NT2/D1 (cell line): ENCODE measurements around the gene TBC1D24.
A peak's percentile ranks its signal among the peaks of the same experiment; 100 is the strongest.

Source experiments
- DNase-seq: peaks from one replicate; pipeline ENCODE4 v3.0.0-alpha.2; 2011; ENCODE audit warnings: low read depth, low spot score
- H3K27me3 ChIP-seq: 2 replicates; pipeline ENCODE4 v1.6.0; 2011; ENCODE audit warnings: mild to moderate bottlenecking; ENCODE audit not compliant: insufficient read length, insufficient read depth
- H3K36me3 ChIP-seq: 2 replicates; pipeline ENCODE4 v1.6.1; 2011; ENCODE audit warnings: mild to moderate bottlenecking, low read length, mixed read lengths; ENCODE audit not compliant: insufficient read depth, insufficient read length
- H3K4me1 ChIP-seq: 2 replicates; pipeline ENCODE4 v1.5.1; 2011; ENCODE audit not compliant: insufficient read depth, insufficient read length
- H3K4me3 ChIP-seq: 2 replicates; pipeline ENCODE4 v1.5.1; 2011; ENCODE audit warnings: low read depth; ENCODE audit not compliant: insufficient read length
- H3K9ac ChIP-seq: 2 replicates; pipeline ENCODE4 v1.6.0; 2011; ENCODE audit warnings: low read depth; ENCODE audit not compliant: insufficient read length
- H3K9me3 ChIP-seq: 2 replicates; pipeline ENCODE4 v1.5.1; 2011; ENCODE audit warnings: mild to moderate bottlenecking, low read length; ENCODE audit not compliant: insufficient read depth
- SUZ12 ChIP-seq: IDR thresholded peaks from 2 replicates; pipeline ENCODE4 v1.6.1; 2011; ENCODE audit not compliant: insufficient read length, insufficient read depth; ENCODE audit errors: extremely low read depth
- YY1 ChIP-seq: IDR thresholded peaks from 2 replicates; pipeline ENCODE4 v1.6.1; 2011; ENCODE audit not compliant: insufficient read length, insufficient read depth
- ZNF274 ChIP-seq: IDR thresholded peaks from 2 replicates; pipeline ENCODE4 v1.6.1; 2011; ENCODE audit warnings: mild to moderate bottlenecking, low read depth, low read length

The TBC1D24 gene

GRCh38 chr16:2451851-2452320 is 23.0 kb upstream of the TBC1D24 start:
- Histone ChIP-seq H3K9me3 (no peaks in the 10 kb centered on the region), H3K27me3 (no peaks in the 10 kb centered on the region), H3K4me1 (peaks cover 10% of the 10 kb centered on the region), H3K36me3 (peaks cover 96% of the 10 kb centered on the region), H3K9ac (no peak overlapping the region), H3K4me3 (no peak overlapping the region)
- DNase-seq = no peak
- no peak for TF ChIP-seq ZNF274
- no peak for TF ChIP-seq SUZ12
- no peak for TF ChIP-seq YY1

- Histone ChIP-seq H3K27me3 (no peaks in the 10 kb centered on the region), H3K9ac (no peak overlapping the region), H3K36me3 (peaks cover 96% of the 10 kb centered on the region), H3K9me3 (no peaks in the 10 kb centered on the region), H3K4me3 (no peak overlapping the region), H3K4me1 (peaks cover 14% of the 10 kb centered on the region)
- no peak for TF ChIP-seq YY1
- no peak for TF ChIP-seq SUZ12
- DNase-seq = no peak
These were observed 22.3 kb upstream of the TBC1D24 start for GRCh38 chr16:2452650-2453049.

GRCh38 chr16:2455081-2455845 is 19.7 kb upstream of the TBC1D24 start:
- Histone ChIP-seq H3K4me3 (no peak overlapping the region), H3K36me3 (peaks cover 85% of the 10 kb centered on the region), H3K4me1 (peaks cover 16% of the 10 kb centered on the region), H3K27me3 (no peaks in the 10 kb centered on the region), H3K9ac (no peak overlapping the region), H3K9me3 (no peaks in the 10 kb centered on the region)
- TF ChIP-seq SUZ12 = no peak
- TF ChIP-seq ZNF274 = no peak
- no peak for TF ChIP-seq YY1
- DNase-seq = no peak

- Histone ChIP-seq H3K4me1 (peaks cover 26% of the 10 kb centered on the region), H3K9me3 (no peaks in the 10 kb centered on the region), H3K27me3 (no peaks in the 10 kb centered on the region), H3K36me3 (peaks cover 81% of the 10 kb centered on the region), H3K4me3 (no peak overlapping the region), H3K9ac (no peak overlapping the region)
- TF ChIP-seq SUZ12 = no peak
- TF ChIP-seq YY1 = no peak
- TF ChIP-seq ZNF274 = no peak
- DNase-seq = no peak
These were observed 18.3 kb upstream of the TBC1D24 start for GRCh38 chr16:2456551-2457153.

- H3K4me1 ChIP-seq = peaks cover 30% of the 10 kb centered on the region
- no peaks in the 10 kb centered on the region for H3K27me3 ChIP-seq
- peaks cover 81% of the 10 kb centered on the region for H3K36me3 ChIP-seq
- H3K4me3 ChIP-seq = no peak overlapping the region
- H3K9me3 ChIP-seq = no peaks in the 10 kb centered on the region
- H3K9ac ChIP-seq = peak overlapping the region; percentile 18
- no peak for DNase-seq
- no peak for TF ChIP-seq ZNF274
- TF ChIP-seq SUZ12 = no peak
These were observed 17.7 kb upstream of the TBC1D24 start for GRCh38 chr16:2457267-2457666.

- no peak for DNase-seq
- Histone ChIP-seq H3K36me3 (peaks cover 80% of the 10 kb centered on the region), H3K27me3 (no peaks in the 10 kb centered on the region), H3K4me3 (no peak overlapping the region), H3K9me3 (no peaks in the 10 kb centered on the region), H3K9ac (no peak overlapping the region), H3K4me1 (peaks cover 35% of the 10 kb centered on the region)
- TF ChIP-seq ZNF274 (no peak), SUZ12 (no peak), YY1 (no peak)
These were observed 17.0 kb upstream of the TBC1D24 start for GRCh38 chr16:2457946-2458345.

GRCh38 chr16:2458887-2459646 is 15.9 kb upstream of the TBC1D24 start:
- peaks cover 38% of the 10 kb centered on the region for H3K4me1 ChIP-seq
- H3K4me3 ChIP-seq = peak overlapping the region; percentile 72
- no peak for DNase-seq
- TF ChIP-seq SUZ12 (no peak), YY1 (no peak), ZNF274 (no peak)
- peaks cover 74% of the 10 kb centered on the region for H3K36me3 ChIP-seq
- no peaks in the 10 kb centered on the region for H3K27me3 ChIP-seq
- no peaks in the 10 kb centered on the region for H3K9me3 ChIP-seq
- peak overlapping the region; percentile 73 for H3K9ac ChIP-seq
